ENCODE measurements around the gene PFKFB3. TPM values are rescaled to one million over a fixed set of nuclear protein-coding genes. Genes with fewer than 3 reads are reported as not detected.
"Not testable (repeated sequence)": the region's sequence is repeated elsewhere in the genome, so short reads cannot be mapped to it uniquely, and the experiment has no call there.

PFKFB3 gene
- total and polyA plus RNA-seq, 4 donors: 24.9 to 54.8 (median 39.3) TPM

DNA sequence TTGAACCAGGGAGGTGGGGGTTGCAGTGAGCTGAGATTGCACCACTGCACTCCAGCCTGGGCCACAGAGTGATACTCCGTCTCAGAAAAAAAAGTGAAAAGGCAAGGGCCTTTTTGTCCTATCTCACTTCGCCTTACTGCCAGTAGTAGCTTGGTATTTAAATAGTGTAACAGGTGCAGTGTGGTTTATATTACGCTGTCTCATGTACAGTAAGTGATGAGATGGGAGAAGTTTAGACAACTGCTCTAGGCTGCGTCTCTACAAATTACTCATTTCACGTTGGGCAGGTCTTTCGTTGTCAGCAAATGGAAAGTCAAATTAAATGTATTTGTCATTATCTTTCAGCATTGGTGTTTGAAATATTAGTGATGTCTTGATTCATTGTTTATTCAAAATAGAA is 15.5 kb upstream of the PFKFB3 start:
- DNase-seq (ENCODE audit: low read depth in 4 of 6, low spot score in 6 of 6): no peak

DNA sequence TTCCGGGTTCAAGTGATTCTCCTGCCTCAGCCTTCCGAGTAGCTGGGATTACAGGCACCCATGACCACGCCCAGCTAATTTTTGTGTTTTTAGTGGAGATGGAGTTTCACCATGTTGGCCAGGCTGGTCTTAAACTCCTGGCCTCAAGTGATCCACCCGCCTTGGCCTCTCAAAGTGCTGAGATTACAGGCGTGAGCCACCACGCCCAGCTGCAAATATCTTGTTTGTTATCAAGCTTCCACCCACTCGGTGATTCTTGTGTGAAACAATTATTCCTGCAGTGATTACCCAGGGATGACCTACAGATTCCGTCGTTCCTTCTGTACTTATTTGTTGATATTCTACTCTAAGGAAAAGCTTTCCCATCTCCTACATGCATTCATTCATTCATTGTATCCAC is 12.7 kb upstream of the PFKFB3 start:
- H3K36me3 ChIP-seq (ENCODE audit: control insufficient read depth, insufficient read depth, low read length); H3K4me3 ChIP-seq (ENCODE audit: low read depth, low read length); H3K27ac ChIP-seq (ENCODE audit: low read depth, low read length); H3K27me3 ChIP-seq (ENCODE audit: control insufficient read depth, insufficient read depth, low read length); H3K4me1 ChIP-seq (ENCODE audit: control insufficient read depth, insufficient read depth, low read length); H3K9me3 ChIP-seq (ENCODE audit: control insufficient read depth, insufficient read depth, low read length); DNase-seq (ENCODE audit: low read depth in 4 of 6, low spot score in 6 of 6): not testable (repeated sequence)
- 89% methylated on average over 3 of the region's 9 CpGs for WGBS (ENCODE audit: insufficient coverage)

More for the DNA sequence above, 15.5 kb upstream of the PFKFB3 start:
- H3K36me3 ChIP-seq (ENCODE audit: control insufficient read depth, insufficient read depth, low read length): no peaks in the 10 kb centered on the region
- H3K27me3 ChIP-seq (ENCODE audit: control insufficient read depth, insufficient read depth, low read length): no peaks in the 10 kb centered on the region
- H3K4me3 ChIP-seq (ENCODE audit: low read depth, low read length): no peak overlapping the region
- H3K9me3 ChIP-seq (ENCODE audit: control insufficient read depth, insufficient read depth, low read length): no peaks in the 10 kb centered on the region
- WGBS (ENCODE audit: insufficient coverage): 88% methylated on average over 6 of the region's 6 CpGs
- peaks cover 8% of the 10 kb centered on the region for H3K4me1 ChIP-seq (ENCODE audit: control insufficient read depth, insufficient read depth, low read length)
- H3K27ac ChIP-seq (ENCODE audit: low read depth, low read length): no peak overlapping the region

DNA sequence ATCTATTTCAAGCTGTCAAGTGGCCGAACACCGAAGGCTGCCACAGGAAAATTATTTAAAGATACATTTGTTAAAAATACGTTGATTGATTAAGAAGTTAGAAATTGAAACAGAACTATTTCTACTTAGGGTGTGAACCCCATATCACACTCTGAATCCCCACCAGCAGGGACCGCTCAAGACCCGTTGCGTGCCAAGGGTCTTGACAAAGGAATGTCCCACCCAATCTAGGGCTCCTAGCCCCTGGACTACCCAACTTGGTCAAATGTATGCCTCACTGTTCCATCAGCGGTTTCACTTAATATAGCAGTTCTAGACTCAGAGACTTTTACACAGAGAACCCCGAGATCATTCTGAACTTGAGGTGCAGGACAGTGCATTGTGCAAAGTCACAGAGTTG is 11.6 kb upstream of the PFKFB3 start:
- H3K36me3 ChIP-seq (ENCODE audit: control insufficient read depth, insufficient read depth, low read length): no peaks in the 10 kb centered on the region
- peaks cover 5% of the 10 kb centered on the region for H3K4me1 ChIP-seq (ENCODE audit: control insufficient read depth, insufficient read depth, low read length)
- no peaks in the 10 kb centered on the region for H3K9me3 ChIP-seq (ENCODE audit: control insufficient read depth, insufficient read depth, low read length)
- no peaks in the 10 kb centered on the region for H3K27me3 ChIP-seq (ENCODE audit: control insufficient read depth, insufficient read depth, low read length)
- H3K27ac ChIP-seq (ENCODE audit: low read depth, low read length): no peak overlapping the region
- no peak overlapping the region for H3K4me3 ChIP-seq (ENCODE audit: low read depth, low read length)
- no peak for DNase-seq (ENCODE audit: low read depth in 4 of 6, low spot score in 6 of 6)
- 79% methylated on average over 4 of the region's 8 CpGs for WGBS (ENCODE audit: insufficient coverage)

DNA sequence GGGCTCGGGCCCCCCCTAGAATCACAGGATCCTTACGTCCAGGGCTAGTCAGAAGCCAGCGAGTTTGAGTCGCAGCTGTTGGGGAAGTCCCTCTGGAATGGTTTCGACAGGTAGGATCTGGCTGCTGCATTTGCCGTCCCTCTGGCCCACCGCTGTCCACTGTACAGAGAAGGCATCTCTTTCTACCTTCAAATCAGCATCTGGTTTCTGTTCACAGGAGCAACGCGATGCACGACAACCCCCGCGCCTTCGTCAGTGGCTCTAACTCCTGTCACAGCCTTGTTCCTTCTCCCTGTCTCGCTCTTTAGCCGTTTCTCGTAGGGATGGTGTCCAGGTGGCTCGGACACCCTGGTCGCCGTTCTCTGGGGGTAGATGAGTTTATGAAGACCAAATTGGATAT is 11.2 kb upstream of the PFKFB3 start:
- Histone ChIP-seq H3K27me3 (ENCODE audit: control insufficient read depth, insufficient read depth, low read length) (no peaks in the 10 kb centered on the region), H3K4me1 (ENCODE audit: control insufficient read depth, insufficient read depth, low read length) (peaks cover 5% of the 10 kb centered on the region), H3K4me3 (ENCODE audit: low read depth, low read length) (no peak overlapping the region), H3K9me3 (ENCODE audit: control insufficient read depth, insufficient read depth, low read length) (no peaks in the 10 kb centered on the region), H3K27ac (ENCODE audit: low read depth, low read length) (no peak overlapping the region), H3K36me3 (ENCODE audit: control insufficient read depth, insufficient read depth, low read length) (no peaks in the 10 kb centered on the region)
- no peak for DNase-seq (ENCODE audit: low read depth in 4 of 6, low spot score in 6 of 6)
- WGBS (ENCODE audit: insufficient coverage): 91% methylated on average over 13 of the region's 19 CpGs

DNA sequence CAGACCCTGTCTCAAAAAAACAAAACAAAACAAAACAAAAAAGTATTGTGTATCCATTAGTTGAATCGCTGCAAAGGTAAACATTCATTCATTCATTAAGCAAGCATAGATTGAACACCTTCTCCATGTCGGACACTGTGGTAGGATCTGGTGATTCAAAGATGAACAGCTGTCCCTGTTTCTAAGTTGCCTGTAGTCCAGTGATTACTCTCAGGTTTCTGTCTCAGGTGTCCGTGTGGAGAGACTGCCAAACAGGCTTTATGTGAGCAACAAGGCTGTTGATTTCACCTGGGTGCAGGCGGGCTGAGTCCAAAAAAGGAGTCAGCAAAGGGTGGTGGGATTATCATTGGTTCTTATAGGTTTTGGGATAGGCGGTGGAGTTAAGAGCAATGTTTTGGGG is 9.4 kb upstream of the PFKFB3 start:
- not testable (repeated sequence) for H3K36me3 ChIP-seq (ENCODE audit: control insufficient read depth, insufficient read depth, low read length); H3K27me3 ChIP-seq (ENCODE audit: control insufficient read depth, insufficient read depth, low read length); H3K4me1 ChIP-seq (ENCODE audit: control insufficient read depth, insufficient read depth, low read length); H3K4me3 ChIP-seq (ENCODE audit: low read depth, low read length); H3K9me3 ChIP-seq (ENCODE audit: control insufficient read depth, insufficient read depth, low read length); DNase-seq (ENCODE audit: low read depth in 4 of 6, low spot score in 6 of 6); H3K27ac ChIP-seq (ENCODE audit: low read depth, low read length)
- 97% methylated on average over 4 of the region's 5 CpGs for WGBS (ENCODE audit: insufficient coverage)

DNA sequence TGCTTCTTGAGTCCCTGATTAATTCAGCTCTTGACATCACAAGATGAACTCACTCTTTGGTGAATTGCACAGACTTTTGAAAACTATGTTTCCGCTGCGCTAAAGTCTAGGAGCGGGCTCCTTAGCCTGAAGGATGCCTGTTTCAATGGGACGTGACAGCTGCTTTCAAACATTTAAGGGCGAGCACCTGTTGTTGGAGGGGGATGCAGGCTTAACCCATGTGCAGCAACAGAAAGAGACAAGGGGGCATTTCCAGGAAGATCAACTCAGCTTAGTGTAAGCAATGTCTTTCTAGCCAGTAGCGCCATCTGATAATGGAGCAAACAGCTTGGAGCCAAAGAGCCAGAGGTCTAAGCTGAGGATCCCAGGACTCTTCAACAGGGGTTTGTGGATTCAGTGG is 8.4 kb upstream of the PFKFB3 start:
- no peak for DNase-seq (ENCODE audit: low read depth in 4 of 6, low spot score in 6 of 6)
- Histone ChIP-seq H3K4me3 (ENCODE audit: low read depth, low read length) (no peak overlapping the region), H3K4me1 (ENCODE audit: control insufficient read depth, insufficient read depth, low read length) (peaks cover 5% of the 10 kb centered on the region), H3K27me3 (ENCODE audit: control insufficient read depth, insufficient read depth, low read length) (no peaks in the 10 kb centered on the region), H3K9me3 (ENCODE audit: control insufficient read depth, insufficient read depth, low read length) (no peaks in the 10 kb centered on the region), H3K36me3 (ENCODE audit: control insufficient read depth, insufficient read depth, low read length) (no peaks in the 10 kb centered on the region), H3K27ac (ENCODE audit: low read depth, low read length) (no peak overlapping the region)
- WGBS (ENCODE audit: insufficient coverage): 84% methylated on average over 6 of the region's 6 CpGs

DNA sequence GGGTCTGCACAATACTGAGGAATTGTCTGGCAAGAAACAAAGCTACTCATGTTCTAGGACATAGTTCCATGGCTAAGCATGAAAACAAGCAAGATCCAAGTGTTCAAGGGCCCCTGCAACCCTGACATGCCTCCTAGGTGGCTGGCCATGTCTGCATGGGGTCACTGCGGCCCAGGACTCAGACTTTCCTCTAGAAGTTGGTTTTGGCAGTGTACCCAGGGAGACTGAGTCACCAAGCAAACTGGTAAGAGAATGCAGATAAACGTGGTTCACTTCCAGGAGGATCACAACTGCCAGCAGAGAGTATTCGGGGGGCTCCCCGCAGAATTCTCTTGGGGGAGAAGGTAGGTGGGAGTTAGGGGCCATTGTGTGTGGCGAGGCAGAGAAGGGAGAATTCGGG is 7.4 kb upstream of the PFKFB3 start:
- H3K27ac ChIP-seq (ENCODE audit: low read depth, low read length): no peak overlapping the region
- H3K27me3 ChIP-seq (ENCODE audit: control insufficient read depth, insufficient read depth, low read length): no peaks in the 10 kb centered on the region
- H3K36me3 ChIP-seq (ENCODE audit: control insufficient read depth, insufficient read depth, low read length): no peaks in the 10 kb centered on the region
- H3K4me3 ChIP-seq (ENCODE audit: low read depth, low read length): no peak overlapping the region
- DNase-seq (ENCODE audit: low read depth in 4 of 6, low spot score in 6 of 6): no peak
- H3K4me1 ChIP-seq (ENCODE audit: control insufficient read depth, insufficient read depth, low read length): peaks cover 5% of the 10 kb centered on the region
- no peaks in the 10 kb centered on the region for H3K9me3 ChIP-seq (ENCODE audit: control insufficient read depth, insufficient read depth, low read length)
- WGBS (ENCODE audit: insufficient coverage): 85% methylated on average over 4 of the region's 6 CpGs

DNA sequence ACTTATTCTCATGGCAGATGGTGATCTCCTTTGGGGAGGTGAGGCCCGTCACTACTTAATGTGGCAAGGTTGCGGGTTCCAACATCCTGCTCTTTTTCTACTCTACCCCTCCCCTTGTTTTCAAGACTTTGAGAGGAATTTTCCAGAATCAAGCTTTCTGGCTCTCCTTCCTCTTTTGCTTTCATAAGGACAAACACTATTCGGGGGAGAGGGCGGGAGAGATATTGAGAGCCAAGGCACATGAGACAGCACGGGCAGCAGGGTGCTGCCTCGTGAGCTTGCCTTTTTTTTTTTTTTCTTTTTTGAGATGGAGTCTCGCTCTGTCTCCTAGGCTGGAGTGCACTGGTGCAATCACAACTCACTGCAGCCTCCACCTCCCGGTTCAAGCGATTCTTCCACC is 6.9 kb upstream of the PFKFB3 start:
- Histone ChIP-seq H3K36me3 (ENCODE audit: control insufficient read depth, insufficient read depth, low read length) (no peaks in the 10 kb centered on the region), H3K27me3 (ENCODE audit: control insufficient read depth, insufficient read depth, low read length) (peaks cover 3% of the 10 kb centered on the region), H3K9me3 (ENCODE audit: control insufficient read depth, insufficient read depth, low read length) (no peaks in the 10 kb centered on the region), H3K4me1 (ENCODE audit: control insufficient read depth, insufficient read depth, low read length) (peaks cover 7% of the 10 kb centered on the region), H3K27ac (ENCODE audit: low read depth, low read length) (no peak overlapping the region), H3K4me3 (ENCODE audit: low read depth, low read length) (no peak overlapping the region)
- no peak for DNase-seq (ENCODE audit: low read depth in 4 of 6, low spot score in 6 of 6)
- no CpG with 5 or more reads among the region's 9 CpGs for WGBS (ENCODE audit: insufficient coverage)

DNA sequence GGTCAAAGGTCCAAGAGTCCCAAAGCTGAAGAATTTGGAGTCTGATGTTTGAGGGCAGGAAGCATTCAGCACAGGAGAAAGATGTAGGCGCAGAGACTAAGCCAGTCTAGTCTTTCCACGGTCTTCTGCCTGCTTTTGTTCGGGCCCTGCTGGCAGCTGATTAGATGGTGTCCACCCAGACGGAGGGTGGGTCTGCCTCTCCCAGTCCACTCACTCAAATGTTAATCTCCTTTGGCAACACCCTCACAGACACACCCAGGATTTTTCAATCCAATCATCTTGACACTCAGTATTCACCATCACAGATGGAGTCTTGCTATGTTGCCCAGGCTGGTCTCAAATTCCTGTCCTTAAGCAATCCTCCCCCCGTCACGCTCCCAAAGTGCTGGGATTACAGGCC is 6.2 kb upstream of the PFKFB3 start:
- peaks cover 11% of the 10 kb centered on the region for H3K4me1 ChIP-seq (ENCODE audit: control insufficient read depth, insufficient read depth, low read length)
- DNase-seq (ENCODE audit: low read depth in 4 of 6, low spot score in 6 of 6); H3K27ac ChIP-seq (ENCODE audit: low read depth, low read length); H3K36me3 ChIP-seq (ENCODE audit: control insufficient read depth, insufficient read depth, low read length); H3K27me3 ChIP-seq (ENCODE audit: control insufficient read depth, insufficient read depth, low read length); H3K4me3 ChIP-seq (ENCODE audit: low read depth, low read length); H3K9me3 ChIP-seq (ENCODE audit: control insufficient read depth, insufficient read depth, low read length): not testable (repeated sequence)
- 89% methylated on average over 4 of the region's 6 CpGs for WGBS (ENCODE audit: insufficient coverage)

DNA sequence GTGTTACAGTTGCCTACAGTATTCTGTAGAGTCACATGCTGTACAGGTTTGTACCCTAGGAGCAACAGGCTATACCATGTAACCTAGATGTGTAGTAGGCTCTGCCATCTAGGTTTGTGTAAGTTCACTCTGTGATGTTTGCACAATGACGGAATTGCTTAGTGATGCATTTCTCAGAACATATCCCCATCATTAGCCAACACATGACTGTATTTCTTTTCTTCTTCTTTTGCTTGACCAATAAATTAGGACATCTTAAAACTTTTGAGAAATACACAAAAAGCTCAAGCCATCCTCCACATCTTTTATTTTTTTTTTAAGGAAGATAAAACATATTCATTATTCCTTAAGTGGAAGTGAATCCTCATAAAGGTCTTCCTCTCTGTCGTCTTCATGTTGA is 5.4 kb upstream of the PFKFB3 start:
- no peaks in the 10 kb centered on the region for H3K36me3 ChIP-seq (ENCODE audit: control insufficient read depth, insufficient read depth, low read length)
- WGBS (ENCODE audit: insufficient coverage): no CpG with 5 or more reads among the region's 2 CpGs
- peaks cover 16% of the 10 kb centered on the region for H3K4me1 ChIP-seq (ENCODE audit: control insufficient read depth, insufficient read depth, low read length)
- H3K27ac ChIP-seq (ENCODE audit: low read depth, low read length): no peak overlapping the region
- H3K4me3 ChIP-seq (ENCODE audit: low read depth, low read length): no peak overlapping the region
- peaks cover 13% of the 10 kb centered on the region for H3K27me3 ChIP-seq (ENCODE audit: control insufficient read depth, insufficient read depth, low read length)
- DNase-seq (ENCODE audit: low read depth in 4 of 6, low spot score in 6 of 6): no peak
- no peaks in the 10 kb centered on the region for H3K9me3 ChIP-seq (ENCODE audit: control insufficient read depth, insufficient read depth, low read length)

All from spinal cord (tissue), 10 donors.